Common myeloid progenitor, CD34-positive (primary cell): Measurements from ENCODE around the gene TSPAN5.

Experiments used
- CTCF ChIA-PET: fragments of 350-600 bp; sonication (Branson Sonifier 250); formaldehyde crosslinking; loops from one replicate; lab custom pipeline; 2021; ENCODE audit warnings: antibody characterized with exemption; lab: Charles Lee
- POLR2A ChIA-PET: fragments of 350-600 bp; sonication (Branson Sonifier 250); formaldehyde crosslinking; loops from one replicate; lab custom pipeline; 2021; ENCODE audit warnings: antibody characterized with exemption; lab: Charles Lee
- DNase-seq, 3 donors: peaks; one replicate each; pipeline versions ENCODE4 v3.0.0 to v3.0.0-alpha.2; 2013
- H3K27ac ChIP-seq, 2 experiments: 1 replicate in 1 of 2; 2 replicates in 1 of 2; pipeline ENCODE4 v1.7.0; 2013; ENCODE audit warnings: inconsistent platforms in 2 of 2, low read length in 2 of 2, mild to moderate bottlenecking in 2 of 2, low read depth in 1 of 2, moderate library complexity in 1 of 2; ENCODE audit not compliant: severe bottlenecking in 2 of 2, insufficient read depth in 1 of 2, poor library complexity in 1 of 2
- H3K27me3 ChIP-seq, 5 experiments: replicated peaks in 2 of 5; 1 replicate in 3 of 5; 2 replicates in 2 of 5; pipeline versions ENCODE4 v1.6.1 to v1.7.0; 2013; ENCODE audit warnings: low read length in 4 of 5, mild to moderate bottlenecking in 2 of 5, moderate library complexity in 2 of 5, inconsistent platforms in 1 of 5; ENCODE audit not compliant: insufficient read depth in 5 of 5, control insufficient read depth in 4 of 5
- H3K36me3 ChIP-seq, 4 experiments: 1 replicate in 2 of 4; 2 replicates in 2 of 4; pipeline versions ENCODE4 v1.6.1 to v1.7.0; 2013; ENCODE audit warnings: low read length in 3 of 4, control low read depth in 1 of 4, mild to moderate bottlenecking in 1 of 4; ENCODE audit not compliant: control insufficient read depth in 4 of 4, insufficient read depth in 4 of 4
- H3K4me1 ChIP-seq, 4 experiments: 1 replicate in 3 of 4; 2 replicates in 1 of 4; pipeline versions ENCODE4 v1.6.1 to v1.7.1; 2013; ENCODE audit warnings: low read length in 3 of 4, mild to moderate bottlenecking in 3 of 4, control low read depth in 1 of 4, inconsistent platforms in 1 of 4, moderate library complexity in 1 of 4; ENCODE audit not compliant: control insufficient read depth in 4 of 4, insufficient read depth in 4 of 4; ENCODE audit errors: control extremely low read depth in 1 of 4
- H3K4me3 ChIP-seq, 7 experiments: 1 replicate in 4 of 7; 2 replicates in 3 of 7; pipeline versions ENCODE4 v1.5.1 to v1.7.0; 2013; ENCODE audit warnings: mild to moderate bottlenecking in 7 of 7, low read length in 6 of 7, moderate library complexity in 6 of 7, inconsistent platforms in 2 of 7, low read depth in 2 of 7, control low read depth in 1 of 7; ENCODE audit not compliant: insufficient read depth in 4 of 7, control insufficient read depth in 1 of 7; ENCODE audit errors: extremely low read depth in 1 of 7
- H3K9me3 ChIP-seq, 5 experiments: 1 replicate in 4 of 5; 2 replicates in 1 of 5; pipeline versions ENCODE4 v1.6.1 to v1.7.1; 2013; ENCODE audit warnings: low read length in 4 of 5, mild to moderate bottlenecking in 2 of 5, inconsistent platforms in 1 of 5, low read depth in 1 of 5, moderate library complexity in 1 of 5; ENCODE audit not compliant: control insufficient read depth in 4 of 5, insufficient read depth in 2 of 5; ENCODE audit errors: control extremely low read depth in 1 of 5
- WGBS: methylation state at CpG from one replicate; pipeline ENCODE4 v1.1.5; 2013; ENCODE audit not compliant: insufficient coverage; 5-methylcytosine and 5-hydroxymethylcytosine counted together

The TSPAN5 gene

GRCh38 chr4:98599617-98600205 lies 58.7 kb downstream of the TSPAN5 start:
- no peak for DNase-seq
- Histone ChIP-seq H3K9me3 (peaks cover 2 to 23% (median 7%) of the 10 kb centered on the region in 5 experiments), H3K36me3 (no peaks in the 10 kb centered on the region), H3K27ac (no peak overlapping the region), H3K27me3 (no peaks in the 10 kb centered on the region), H3K4me3 (no peak overlapping the region), H3K4me1 (no peaks in the 10 kb centered on the region)
- WGBS, result no CpG with 5 or more reads among the region's 2 CpGs
- ChIA-PET POLR2A (no interaction called here), CTCF (no interaction called here)

- H3K4me1 ChIP-seq, result no peaks in the 10 kb centered on the region
- ChIA-PET POLR2A (no interaction called here), CTCF (no interaction called here)
- H3K9me3 ChIP-seq, result no peaks in the 10 kb centered on the region
- no peak overlapping the region for H3K4me3 ChIP-seq
- H3K27me3 ChIP-seq, result no peaks in the 10 kb centered on the region
- WGBS, result 100% methylated on average over 5 of the region's 6 CpGs
- no peaks in the 10 kb centered on the region for H3K36me3 ChIP-seq
- no peak for DNase-seq
- H3K27ac ChIP-seq, result no peak overlapping the region
Observed at GRCh38 chr4:98586962-98587354, 71.5 kb downstream of the TSPAN5 start.

- Histone ChIP-seq H3K36me3 (no peaks in the 10 kb centered on the region), H3K4me3 (no peak overlapping the region), H3K4me1 (no peaks in the 10 kb centered on the region), H3K27me3 (no peaks in the 10 kb centered on the region), H3K9me3 (no peaks in the 10 kb centered on the region), H3K27ac (no peak overlapping the region)
- no peak for DNase-seq
- ChIA-PET POLR2A (no interaction called here), CTCF (no interaction called here)
- 95% methylated on average over 3 of the region's 5 CpGs for WGBS
Observed at GRCh38 chr4:98586291-98586961, 72.0 kb downstream of the TSPAN5 start.

- POLR2A ChIA-PET, result no interaction called here
Observed at GRCh38 chr4:98585596-98585995, 72.8 kb downstream of the TSPAN5 start.

GRCh38 chr4:98584265-98584664 lies 74.1 kb downstream of the TSPAN5 start:
- no CpG with 5 or more reads among the region's 1 CpG for WGBS
- H3K4me1 ChIP-seq, result peaks cover 6 to 14% (median 9%) of the 10 kb centered on the region in 4 experiments
- CTCF ChIA-PET, result no interaction called here

More at GRCh38 chr4:98585596-98585995, 72.8 kb downstream of the TSPAN5 start:
- no peak overlapping the region for H3K4me3 ChIP-seq
- no CpG with 5 or more reads among the region's 2 CpGs for WGBS
- H3K4me1 ChIP-seq, result peaks cover 1 to 6% (median 4%) of the 10 kb centered on the region in 4 experiments
- H3K36me3 ChIP-seq, result no peaks in the 10 kb centered on the region
- H3K9me3 ChIP-seq, result no peaks in the 10 kb centered on the region
- CTCF ChIA-PET, result no interaction called here
- no peaks in the 10 kb centered on the region for H3K27me3 ChIP-seq
- no peak overlapping the region for H3K27ac ChIP-seq
- DNase-seq, result no peak

GRCh38 chr4:98583265-98583664 lies 75.1 kb downstream of the TSPAN5 start:
- H3K4me1 ChIP-seq, result peaks cover 6 to 14% (median 9%) of the 10 kb centered on the region in 4 experiments
- CTCF ChIA-PET, result no interaction called here

More at GRCh38 chr4:98584265-98584664, 74.1 kb downstream of the TSPAN5 start:
- no peak overlapping the region for H3K27ac ChIP-seq
- no peak overlapping the region for H3K4me3 ChIP-seq
- H3K36me3 ChIP-seq, result no peaks in the 10 kb centered on the region
- DNase-seq, result no peak
- no peaks in the 10 kb centered on the region for H3K9me3 ChIP-seq
- H3K27me3 ChIP-seq, result no peaks in the 10 kb centered on the region
- POLR2A ChIA-PET, result no interaction called here

GRCh38 chr4:98581126-98581525 lies 77.3 kb downstream of the TSPAN5 start:
- ChIA-PET POLR2A (no interaction called here), CTCF (interaction anchor here (1.2 kb wide), 1 partner anchor 432 kb away, joined by 3 read pairs; no protein-coding TSS in a partner anchor)
- peaks cover 6 to 14% (median 9%) of the 10 kb centered on the region in 4 experiments for H3K4me1 ChIP-seq
- H3K27ac ChIP-seq, result no peak overlapping the region
- no peaks in the 10 kb centered on the region for H3K36me3 ChIP-seq
- 52% methylated on average over 2 of the region's 3 CpGs for WGBS
- no peaks in the 10 kb centered on the region for H3K9me3 ChIP-seq
- H3K27me3 ChIP-seq, result no peaks in the 10 kb centered on the region
- DNase-seq, result no peak
- no peak overlapping the region for H3K4me3 ChIP-seq

More at GRCh38 chr4:98583265-98583664, 75.1 kb downstream of the TSPAN5 start:
- no peak overlapping the region for H3K4me3 ChIP-seq
- H3K9me3 ChIP-seq, result no peaks in the 10 kb centered on the region
- DNase-seq, result no peak
- H3K27ac ChIP-seq, result no peak overlapping the region
- H3K27me3 ChIP-seq, result no peaks in the 10 kb centered on the region
- H3K36me3 ChIP-seq, result no peaks in the 10 kb centered on the region
- POLR2A ChIA-PET, result no interaction called here
- 93% methylated on average over 3 of the region's 4 CpGs for WGBS
